Gastroesophageal sphincter (tissue), 3 donors: ENCODE measurements around the gene KIF16B.

Experiments
- EP300 ChIP-seq: sonication (generic); formaldehyde crosslinking; IDR thresholded peaks from one replicate; pipeline ENCODE4 v1.6.1; 2017; ENCODE audit warnings: antibody characterized with exemption, mild to moderate bottlenecking
- POLR2A ChIP-seq, 2 donors: fragments of 450-650 bp; IDR thresholded peaks; one replicate each; pipeline ENCODE4 v1.6.1; 2017; ENCODE audit warnings: antibody characterized with exemption in 2 of 2, mild to moderate bottlenecking in 2 of 2, moderate library complexity in 1 of 2
- TF ChIP-seq, protein P1 (sequence below), 4 experiments: fragments of 200-600 bp in 2 of 4; fragments of 450-650 bp in 2 of 4; sonication (generic) in 1 of 4; IDR thresholded peaks; one replicate each; pipeline ENCODE4 v1.5.1; 2017 to 2019; ENCODE audit warnings: antibody characterized with exemption in 4 of 4, mild to moderate bottlenecking in 2 of 4, moderate library complexity in 2 of 4

DNA sequence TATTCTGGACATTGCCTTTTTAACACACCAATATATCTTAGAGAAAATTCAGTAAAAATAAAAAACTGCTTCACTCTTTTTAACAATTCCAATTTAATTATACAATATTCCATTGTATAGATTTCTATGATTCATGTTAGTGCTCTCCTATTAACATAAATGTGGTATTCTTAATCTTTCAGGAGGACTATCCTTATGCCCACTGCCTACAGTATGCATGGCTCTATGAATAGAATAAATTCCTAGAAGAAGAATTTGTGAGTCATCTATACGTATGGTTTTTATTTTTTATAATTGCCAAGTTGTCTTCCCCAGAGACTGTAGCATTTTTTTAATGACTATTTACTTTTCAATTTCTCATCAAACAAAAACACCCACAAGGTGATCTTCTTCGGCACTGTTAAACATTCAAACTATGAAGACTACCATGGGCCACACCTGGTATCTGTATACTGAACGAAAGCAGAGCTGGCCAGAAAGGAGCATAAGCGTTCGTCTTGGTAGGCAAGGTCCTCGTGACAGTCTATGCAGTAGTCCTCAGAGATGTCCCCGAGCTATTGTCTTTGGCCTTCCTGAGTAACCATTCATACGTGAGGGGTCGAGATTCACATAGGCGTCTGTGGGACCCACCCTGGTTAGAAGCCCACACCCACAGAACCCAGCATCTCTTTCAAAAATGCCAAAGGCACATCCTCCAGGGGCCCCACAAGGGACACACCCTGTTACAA, 74.6 kb downstream of the KIF16B start:
- TF ChIP-seq, protein P1, sequence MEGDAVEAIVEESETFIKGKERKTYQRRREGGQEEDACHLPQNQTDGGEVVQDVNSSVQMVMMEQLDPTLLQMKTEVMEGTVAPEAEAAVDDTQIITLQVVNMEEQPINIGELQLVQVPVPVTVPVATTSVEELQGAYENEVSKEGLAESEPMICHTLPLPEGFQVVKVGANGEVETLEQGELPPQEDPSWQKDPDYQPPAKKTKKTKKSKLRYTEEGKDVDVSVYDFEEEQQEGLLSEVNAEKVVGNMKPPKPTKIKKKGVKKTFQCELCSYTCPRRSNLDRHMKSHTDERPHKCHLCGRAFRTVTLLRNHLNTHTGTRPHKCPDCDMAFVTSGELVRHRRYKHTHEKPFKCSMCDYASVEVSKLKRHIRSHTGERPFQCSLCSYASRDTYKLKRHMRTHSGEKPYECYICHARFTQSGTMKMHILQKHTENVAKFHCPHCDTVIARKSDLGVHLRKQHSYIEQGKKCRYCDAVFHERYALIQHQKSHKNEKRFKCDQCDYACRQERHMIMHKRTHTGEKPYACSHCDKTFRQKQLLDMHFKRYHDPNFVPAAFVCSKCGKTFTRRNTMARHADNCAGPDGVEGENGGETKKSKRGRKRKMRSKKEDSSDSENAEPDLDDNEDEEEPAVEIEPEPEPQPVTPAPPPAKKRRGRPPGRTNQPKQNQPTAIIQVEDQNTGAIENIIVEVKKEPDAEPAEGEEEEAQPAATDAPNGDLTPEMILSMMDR (IDR thresholded peaks at IDR 0.05), result no peak
- TF ChIP-seq EP300, result no peak
- TF ChIP-seq POLR2A (IDR thresholded peaks at IDR 0.05), result no peak
